Cardiac muscle cell (in vitro differentiated cells and primary cell): ENCODE data around the gene ZNF474. TPM values are rescaled to one million over a fixed set of nuclear protein-coding genes. Genes with fewer than 3 reads are reported as not detected.

Source experiments
- DNase-seq, 2 donors: peaks; one replicate each; pipeline versions ENCODE4 v3.0.0 to v3.0.0-alpha.2; 2010 to 2017; ENCODE audit warnings: low read depth in 1 of 2, low spot score in 1 of 2
- H3K27ac ChIP-seq: fragments of 200-600 bp; sonication (generic); 2 replicates; pipeline ENCODE4 v1.5.1; 2016
- H3K27me3 ChIP-seq: fragments of 200-600 bp; sonication (generic); 2 replicates; pipeline ENCODE4 v1.6.0; 2016; ENCODE audit warnings: control low read depth
- H3K36me3 ChIP-seq: fragments of 200-600 bp; sonication (generic); 2 replicates; pipeline ENCODE4 v1.5.1; 2016; ENCODE audit warnings: control low read depth
- H3K4me1 ChIP-seq: fragments of 200-600 bp; sonication (generic); 2 replicates; pipeline ENCODE4 v1.8.1; 2017; ENCODE audit warnings: low read depth, mild to moderate bottlenecking, mixed run types
- H3K4me3 ChIP-seq: fragments of 200-600 bp; sonication (generic); 2 replicates; pipeline ENCODE4 v1.5.1; 2016; ENCODE audit warnings: mild to moderate bottlenecking
- H3K9me3 ChIP-seq: fragments of 200-600 bp; sonication (generic); 2 replicates; pipeline ENCODE4 v1.5.1; 2017; ENCODE audit warnings: low read depth, mild to moderate bottlenecking, control low read depth
- polyA plus RNA-seq: library from polyadenylated mRNA; unstranded; fragments of >200 nt; fragmentation: Nextera tagmentation; extraction: Ambion mirVana; gene quantifications from 2 replicates; pipeline ENCODE4 v1.2.1, GENCODE V29; 2016
- total RNA-seq: library from RNA; depleted of rRNA; stranded (reverse); fragments of >200 nt; gene quantifications from 2 replicates; pipeline ENCODE4 v1.2.3, GENCODE V29; 2016
- TF ChIP-seq, protein P1 (sequence below): IDR thresholded peaks from 2 replicates; pipeline ENCODE4 v1.5.1; 2012; ENCODE audit warnings: low read depth, mild to moderate bottlenecking, low read length

Gene ZNF474
- total and polyA plus RNA-seq, 2 experiments from 2014 or later: not detected

GRCh38 chr5:122184676-122185255, 55.4 kb downstream of the ZNF474 start:
- TF ChIP-seq, protein P1, sequence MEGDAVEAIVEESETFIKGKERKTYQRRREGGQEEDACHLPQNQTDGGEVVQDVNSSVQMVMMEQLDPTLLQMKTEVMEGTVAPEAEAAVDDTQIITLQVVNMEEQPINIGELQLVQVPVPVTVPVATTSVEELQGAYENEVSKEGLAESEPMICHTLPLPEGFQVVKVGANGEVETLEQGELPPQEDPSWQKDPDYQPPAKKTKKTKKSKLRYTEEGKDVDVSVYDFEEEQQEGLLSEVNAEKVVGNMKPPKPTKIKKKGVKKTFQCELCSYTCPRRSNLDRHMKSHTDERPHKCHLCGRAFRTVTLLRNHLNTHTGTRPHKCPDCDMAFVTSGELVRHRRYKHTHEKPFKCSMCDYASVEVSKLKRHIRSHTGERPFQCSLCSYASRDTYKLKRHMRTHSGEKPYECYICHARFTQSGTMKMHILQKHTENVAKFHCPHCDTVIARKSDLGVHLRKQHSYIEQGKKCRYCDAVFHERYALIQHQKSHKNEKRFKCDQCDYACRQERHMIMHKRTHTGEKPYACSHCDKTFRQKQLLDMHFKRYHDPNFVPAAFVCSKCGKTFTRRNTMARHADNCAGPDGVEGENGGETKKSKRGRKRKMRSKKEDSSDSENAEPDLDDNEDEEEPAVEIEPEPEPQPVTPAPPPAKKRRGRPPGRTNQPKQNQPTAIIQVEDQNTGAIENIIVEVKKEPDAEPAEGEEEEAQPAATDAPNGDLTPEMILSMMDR: no peak
- Histone ChIP-seq H3K4me3 (no peak overlapping the region), H3K4me1 (no peaks in the 10 kb centered on the region), H3K9me3 (no peaks in the 10 kb centered on the region), H3K27me3 (no peaks in the 10 kb centered on the region), H3K27ac (no peak overlapping the region), H3K36me3 (no peaks in the 10 kb centered on the region)
- no peak for DNase-seq

GRCh38 chr5:122187426-122187825, 58.1 kb downstream of the ZNF474 start:
- H3K9me3 ChIP-seq: no peaks in the 10 kb centered on the region
- no peaks in the 10 kb centered on the region for H3K27me3 ChIP-seq
- H3K4me3 ChIP-seq: no peak overlapping the region
- no peak overlapping the region for H3K27ac ChIP-seq
- TF ChIP-seq, protein P1: no peak
- no peaks in the 10 kb centered on the region for H3K36me3 ChIP-seq
- no peaks in the 10 kb centered on the region for H3K4me1 ChIP-seq
- DNase-seq: peak in 1 of 2 donors; percentile 75

GRCh38 chr5:122190156-122190555, 60.8 kb downstream of the ZNF474 start:
- Histone ChIP-seq H3K4me3 (no peak overlapping the region), H3K9me3 (no peaks in the 10 kb centered on the region), H3K4me1 (no peaks in the 10 kb centered on the region), H3K27me3 (no peaks in the 10 kb centered on the region), H3K27ac (no peak overlapping the region), H3K36me3 (no peaks in the 10 kb centered on the region)
- peak in 1 of 2 donors; percentile 55 for DNase-seq
- TF ChIP-seq, protein P1: no peak

DNA sequence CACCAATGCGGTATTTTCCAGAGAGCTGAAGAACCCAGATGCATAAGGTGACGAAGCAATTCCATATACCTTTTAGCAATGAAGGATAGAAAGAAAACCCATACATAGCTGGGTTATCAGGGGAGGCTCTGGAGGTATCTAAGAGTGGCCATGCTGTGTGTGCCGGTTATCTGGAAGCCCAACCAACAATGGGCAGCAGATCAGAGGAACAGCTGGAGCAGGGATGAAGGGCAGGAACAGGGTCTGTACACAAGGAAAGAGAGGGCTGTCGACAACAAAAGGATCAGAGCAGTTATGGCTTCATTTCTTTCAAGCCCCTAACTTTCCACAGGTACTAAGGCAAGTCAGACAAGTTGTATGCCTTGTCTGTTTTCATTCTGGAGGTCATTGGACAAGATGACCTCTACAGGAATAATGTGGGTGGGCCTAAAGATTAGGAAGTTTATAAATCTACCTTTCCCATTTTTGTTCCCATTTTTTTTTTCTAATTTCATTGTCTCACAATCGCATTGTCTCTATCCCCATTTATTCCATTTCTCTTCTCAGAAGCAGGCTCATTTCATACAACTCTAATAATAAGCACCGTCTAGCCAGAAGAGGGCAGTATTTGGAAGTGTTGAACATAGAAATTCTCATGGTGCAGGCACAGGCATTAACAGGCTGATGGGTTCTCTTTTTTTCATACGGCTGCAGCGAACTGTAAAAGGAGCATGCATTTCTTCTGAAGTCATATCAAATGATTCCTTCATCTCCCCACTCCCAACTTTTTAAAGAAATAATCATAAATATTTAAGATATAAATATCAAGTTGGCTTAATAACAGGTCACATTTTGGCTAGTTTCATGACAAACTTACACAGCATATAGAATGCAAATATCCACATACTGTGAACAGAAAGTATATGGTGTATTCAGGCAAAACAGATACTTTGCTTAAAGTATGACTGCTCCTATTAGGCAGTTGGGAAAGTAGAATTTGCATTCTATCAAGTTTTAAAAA, 63.5 kb downstream of the ZNF474 start:
- Histone ChIP-seq H3K27me3 (no peaks in the 10 kb centered on the region), H3K9me3 (no peaks in the 10 kb centered on the region), H3K4me1 (peaks cover 5% of the 10 kb centered on the region), H3K36me3 (no peaks in the 10 kb centered on the region), H3K4me3 (no peak overlapping the region), H3K27ac (no peak overlapping the region)
- peak; percentile 84 to 85 for DNase-seq
- TF ChIP-seq, protein P1: peak; percentile 62

DNA sequence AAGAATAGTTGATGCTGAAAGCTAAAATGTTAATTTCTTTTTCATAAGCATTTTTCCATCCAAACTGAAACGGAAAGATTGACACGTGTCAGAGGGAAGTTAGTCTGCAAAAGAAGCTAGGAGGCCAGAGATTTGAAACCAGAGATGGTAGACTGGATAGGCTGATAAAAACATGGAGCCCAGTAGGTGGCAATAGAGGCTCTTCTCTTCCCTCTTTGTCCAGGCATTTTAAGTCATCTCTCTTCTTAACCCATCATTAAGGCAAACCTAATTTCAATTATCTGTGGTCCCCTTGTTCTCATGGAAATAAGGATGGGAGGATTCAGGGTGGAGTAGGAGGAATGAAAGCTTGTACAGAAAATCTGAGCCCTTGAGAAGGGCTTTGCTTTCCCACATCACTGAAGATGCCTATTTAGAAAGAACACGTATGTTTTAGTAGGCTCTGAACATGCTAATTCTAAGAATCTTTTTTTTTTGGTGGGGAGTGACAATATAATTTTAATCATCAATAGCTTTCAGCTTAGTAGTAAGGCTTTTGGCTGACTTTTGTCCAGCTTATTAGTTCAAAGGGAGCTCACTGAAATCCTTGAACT, 66.6 kb downstream of the ZNF474 start:
- TF ChIP-seq, protein P1: peak; percentile 73
- Histone ChIP-seq H3K27ac (no peak overlapping the region), H3K27me3 (no peaks in the 10 kb centered on the region), H3K4me3 (no peak overlapping the region), H3K36me3 (no peaks in the 10 kb centered on the region), H3K4me1 (peaks cover 27% of the 10 kb centered on the region), H3K9me3 (no peaks in the 10 kb centered on the region)
- DNase-seq: peak; percentile 63 to 74
